Activated CD8-positive, alpha-beta memory T cell treated with anti-CD3 and anti-CD28 coated beads for 1 hour (primary cell): ENCODE results near the gene NXN.
A peak's percentile ranks its signal among the peaks of the same experiment; 100 is the strongest.
"Not testable (repeated sequence)": the region's sequence is repeated elsewhere in the genome, so short reads cannot be mapped to it uniquely, and the experiment has no call there.

Experiments
- DNase-seq, 2 donors: peaks; one replicate each; pipeline ENCODE4 v3.0.0-alpha.2; 2020; ENCODE audit warnings: low read depth in 1 of 2; ENCODE audit errors: extremely low read depth in 1 of 2

The NXN gene

GRCh38 chr17:981292-981658, 1.7 kb upstream of the NXN start:
- DNase-seq = no peak

- DNase-seq = peak; percentile 53 to 54
These were observed 1.1 kb upstream of the NXN start for GRCh38 chr17:980406-981291.

GRCh38 chr17:979212-979538, 401 bp downstream of the NXN start:
- DNase-seq = no peak

GRCh38 chr17:978103-979093, 1.2 kb downstream of the NXN start:
- DNase-seq = no peak

GRCh38 chr17:977166-977565, 2.4 kb downstream of the NXN start:
- DNase-seq = no peak

- no peak for DNase-seq
These were observed 3.3 kb downstream of the NXN start for GRCh38 chr17:976312-976711.

GRCh38 chr17:975371-975915, 4.1 kb downstream of the NXN start:
- DNase-seq = no peak

- DNase-seq = not testable (repeated sequence)
These were observed 4.8 kb downstream of the NXN start for GRCh38 chr17:974778-975177.

- no peak for DNase-seq
These were observed 6.5 kb downstream of the NXN start for GRCh38 chr17:973053-973452.

- not testable (repeated sequence) for DNase-seq
These were observed 7.7 kb downstream of the NXN start for GRCh38 chr17:971861-972260.

GRCh38 chr17:970364-970763, 9.2 kb downstream of the NXN start:
- DNase-seq = no peak

- no peak for DNase-seq
These were observed 9.7 kb downstream of the NXN start for GRCh38 chr17:969811-970355.

GRCh38 chr17:968812-969730, 10.5 kb downstream of the NXN start:
- DNase-seq = no peak

- DNase-seq = no peak
These were observed 12.5 kb downstream of the NXN start for GRCh38 chr17:967122-967521.

GRCh38 chr17:965311-965989, 14.1 kb downstream of the NXN start:
- DNase-seq = no peak

GRCh38 chr17:964876-965275, 14.7 kb downstream of the NXN start:
- DNase-seq = no peak

GRCh38 chr17:962670-963069, 16.9 kb downstream of the NXN start:
- no peak for DNase-seq

GRCh38 chr17:962166-962565, 17.4 kb downstream of the NXN start:
- DNase-seq = no peak

GRCh38 chr17:958712-959451, 20.7 kb downstream of the NXN start:
- DNase-seq = no peak
